GM21423 (cell line): Measurements from ENCODE around the gene SCRN1.
A peak's percentile ranks its signal among the peaks of the same experiment; 100 is the strongest.
"Not testable (repeated sequence)": the region's sequence is repeated elsewhere in the genome, so short reads cannot be mapped to it uniquely, and the experiment has no call there.

Source experiments
- ATAC-seq: cut with Tn5 transposase; IDR thresholded peaks from one replicate; pipeline ENCODE4 v1.9.1; 2021; ENCODE audit warnings: mild to moderate bottlenecking, moderate library complexity; ENCODE audit not compliant: unreplicated experiment

SCRN1 gene

GRCh38 chr7:29969738-29970137, 19.9 kb downstream of the SCRN1 start:
- ATAC-seq = no peak

- no peak for ATAC-seq
Measured at GRCh38 chr7:29968683-29969395, 20.8 kb downstream of the SCRN1 start.

GRCh38 chr7:29965030-29965429, 24.6 kb downstream of the SCRN1 start:
- ATAC-seq = no peak

GRCh38 chr7:29962035-29962434, 27.6 kb downstream of the SCRN1 start:
- no peak for ATAC-seq

- ATAC-seq = not testable (repeated sequence)
Measured at GRCh38 chr7:29961611-29962010, 28.0 kb downstream of the SCRN1 start.

GRCh38 chr7:29958667-29959358, 30.8 kb downstream of the SCRN1 start:
- ATAC-seq = no peak

GRCh38 chr7:29957521-29958310, 31.9 kb downstream of the SCRN1 start:
- ATAC-seq = no peak

- no peak for ATAC-seq
Measured at GRCh38 chr7:29956487-29956836, 33.1 kb downstream of the SCRN1 start.

GRCh38 chr7:29955799-29956486, 33.7 kb downstream of the SCRN1 start:
- ATAC-seq = peak; percentile 87

GRCh38 chr7:29955075-29955792, 34.4 kb downstream of the SCRN1 start:
- no peak for ATAC-seq

GRCh38 chr7:29953726-29954347, 35.8 kb downstream of the SCRN1 start:
- no peak for ATAC-seq

GRCh38 chr7:29951206-29951605, 38.4 kb downstream of the SCRN1 start:
- ATAC-seq = no peak

- ATAC-seq = no peak
Measured at GRCh38 chr7:29950480-29950879, 39.1 kb downstream of the SCRN1 start.

- no peak for ATAC-seq
Measured at GRCh38 chr7:29948587-29948986, 41.0 kb downstream of the SCRN1 start.

- ATAC-seq = no peak
Measured at GRCh38 chr7:29946428-29947186, 43.0 kb downstream of the SCRN1 start.

GRCh38 chr7:29945259-29945809, 44.3 kb downstream of the SCRN1 start:
- no peak for ATAC-seq

GRCh38 chr7:29940199-29940598, 49.4 kb downstream of the SCRN1 start:
- no peak for ATAC-seq

- no peak for ATAC-seq
Measured at GRCh38 chr7:29937132-29937531, 52.5 kb downstream of the SCRN1 start.

GRCh38 chr7:29935111-29935510, 54.5 kb downstream of the SCRN1 start:
- ATAC-seq = no peak
